AG08395 (cell line): ENCODE results near the gene USP47.
A peak's percentile ranks its signal among the peaks of the same experiment; 100 is the strongest.

Experiments
- DNase-seq: peaks from one replicate; pipeline ENCODE4 v3.0.0; 2012; ENCODE audit warnings: mixed read lengths, low spot score

The USP47 gene

DNA sequence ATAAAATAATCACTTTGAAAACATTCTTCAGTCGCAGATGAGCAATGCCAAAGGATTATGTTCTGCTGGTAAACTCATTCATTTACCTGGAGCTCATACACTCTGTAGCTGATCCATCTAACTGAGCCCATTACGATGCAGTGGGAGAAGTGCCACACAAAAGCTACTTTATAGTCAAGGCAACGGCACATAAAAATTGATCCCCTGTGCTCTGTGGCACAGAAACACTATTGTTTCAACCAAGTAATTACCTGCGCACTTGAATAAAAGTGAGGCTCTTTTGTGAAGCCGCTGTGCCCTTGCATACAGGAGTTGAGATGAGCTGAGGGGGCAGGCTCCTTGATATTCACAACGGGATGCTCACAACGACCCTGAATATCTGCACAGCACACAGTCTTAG is 159.4 kb downstream of the USP47 start:
- no peak for DNase-seq

DNA sequence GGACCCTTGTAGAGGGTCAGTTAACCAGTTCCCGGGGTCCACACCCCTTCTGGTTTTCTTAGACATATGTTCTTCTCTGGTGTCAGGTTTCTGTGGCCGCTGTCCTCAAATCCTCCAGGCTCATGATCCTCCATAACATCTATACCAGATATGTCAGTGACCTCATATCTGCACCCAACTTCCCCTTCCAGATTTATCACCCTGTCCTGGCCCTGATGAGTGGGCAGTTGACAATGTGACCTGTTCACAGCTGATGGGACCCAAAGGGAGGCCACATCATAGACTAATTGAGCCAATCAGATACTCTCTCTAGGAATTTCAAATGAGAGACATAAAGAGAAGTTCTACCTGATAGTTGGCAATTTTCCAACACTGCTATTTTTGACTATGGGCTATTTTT is 161.6 kb downstream of the USP47 start:
- no peak for DNase-seq

DNA sequence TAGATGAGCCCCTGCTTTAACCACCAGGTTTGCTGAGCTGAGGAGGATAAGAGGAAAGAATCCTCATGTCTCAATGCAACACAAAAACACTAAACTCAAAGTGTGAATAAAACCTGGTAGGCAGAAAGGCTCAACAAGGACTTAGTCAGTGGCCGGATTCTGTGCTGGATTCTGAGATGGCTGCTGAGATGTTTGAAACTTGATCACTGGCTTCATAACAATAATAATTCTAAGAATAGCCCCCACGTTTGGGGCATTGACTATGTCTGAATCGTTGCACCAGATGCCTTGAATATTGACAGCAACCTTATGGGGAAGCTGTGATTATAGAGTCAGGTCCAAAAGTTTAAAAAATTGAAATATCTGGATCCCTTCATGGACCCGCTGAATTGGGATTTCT is 162.0 kb downstream of the USP47 start:
- DNase-seq, result no peak

DNA sequence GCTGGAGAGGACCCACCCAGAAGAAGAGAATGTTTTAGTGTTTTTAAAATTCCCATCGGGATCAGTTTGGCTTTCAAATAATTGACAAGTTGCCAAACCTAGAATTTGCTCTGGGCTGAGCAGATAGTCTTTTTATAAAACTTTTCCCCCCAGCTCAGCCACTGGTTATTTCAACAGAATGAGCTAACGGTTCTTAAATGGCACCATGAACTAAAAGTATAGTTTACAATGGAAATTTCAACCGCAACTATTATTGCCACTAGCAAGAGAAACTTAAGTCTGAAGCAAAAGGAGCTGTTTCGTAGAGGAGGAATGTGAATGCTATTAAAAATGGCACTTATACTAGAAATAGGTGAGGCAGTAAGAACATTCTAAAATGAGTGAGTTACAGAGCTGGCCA is 163.3 kb downstream of the USP47 start:
- no peak for DNase-seq

DNA sequence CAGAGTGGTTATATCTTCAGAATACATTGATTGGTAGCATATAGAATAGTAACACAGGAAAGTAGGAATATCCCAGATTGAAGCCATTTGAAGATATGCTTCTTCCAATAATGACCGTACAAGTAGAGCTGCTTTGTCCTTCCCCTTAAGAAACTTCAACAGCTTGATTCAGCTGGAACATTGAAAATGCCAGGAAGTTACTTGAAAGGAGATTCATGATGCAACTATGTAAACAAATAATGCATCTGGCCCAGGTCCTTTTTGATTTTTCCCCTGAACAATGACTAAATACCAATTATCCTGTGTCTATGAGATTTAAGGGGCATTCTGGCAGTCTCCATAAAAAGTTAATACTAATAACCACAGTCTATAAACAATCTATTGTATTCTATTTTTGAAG is 163.7 kb downstream of the USP47 start:
- DNase-seq, result peak; percentile 46

DNA sequence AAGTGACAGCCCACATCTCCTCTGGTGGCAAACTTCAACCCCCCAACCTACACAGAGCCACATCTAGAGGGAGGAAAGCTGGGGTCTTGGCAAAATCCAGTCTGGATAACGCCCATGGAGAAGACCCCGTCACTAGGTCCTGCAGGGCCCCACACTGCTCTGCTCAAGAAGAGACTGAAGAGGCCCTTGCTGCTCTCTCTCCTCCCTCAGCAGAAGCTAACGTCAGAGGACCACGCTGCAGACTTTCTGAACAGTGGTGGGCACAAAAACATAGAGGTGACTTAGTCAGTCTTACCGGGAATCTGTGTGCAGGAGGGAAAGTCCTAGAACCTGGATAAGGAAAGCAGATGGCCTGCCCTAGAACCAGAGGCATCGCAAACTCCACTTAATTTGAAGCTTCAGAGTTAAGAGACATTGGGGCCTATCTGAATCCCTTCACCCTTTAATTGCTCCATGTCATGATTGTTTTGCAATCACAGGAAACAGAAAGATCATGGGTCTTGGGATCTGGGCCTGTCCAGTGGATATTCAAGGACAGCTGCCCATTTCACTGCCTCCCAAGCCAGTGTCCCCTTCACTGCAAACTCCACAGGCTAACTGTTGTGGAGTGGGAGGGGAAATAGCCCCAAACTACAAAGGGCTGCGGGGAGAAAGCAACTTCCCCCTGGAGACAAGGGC is 164.9 kb downstream of the USP47 start:
- DNase-seq, result no peak

DNA sequence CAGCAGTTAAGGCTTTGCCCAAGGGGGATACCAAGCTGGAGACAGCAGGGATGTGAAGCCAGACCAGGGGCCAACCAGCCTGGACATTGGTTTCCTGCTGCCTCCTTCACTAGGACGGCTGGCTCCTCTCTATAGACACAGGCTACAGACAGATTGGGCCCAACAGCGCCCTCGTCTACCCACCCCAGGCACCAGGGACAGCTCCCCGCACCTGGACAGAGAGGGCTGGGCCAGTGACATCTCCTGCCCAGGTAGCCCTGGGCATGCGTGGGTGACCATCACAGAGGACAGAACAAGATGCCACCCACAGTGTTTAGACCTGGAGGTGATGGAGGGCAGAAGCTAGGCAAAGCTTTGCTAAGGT is 165.4 kb downstream of the USP47 start:
- DNase-seq, result no peak

DNA sequence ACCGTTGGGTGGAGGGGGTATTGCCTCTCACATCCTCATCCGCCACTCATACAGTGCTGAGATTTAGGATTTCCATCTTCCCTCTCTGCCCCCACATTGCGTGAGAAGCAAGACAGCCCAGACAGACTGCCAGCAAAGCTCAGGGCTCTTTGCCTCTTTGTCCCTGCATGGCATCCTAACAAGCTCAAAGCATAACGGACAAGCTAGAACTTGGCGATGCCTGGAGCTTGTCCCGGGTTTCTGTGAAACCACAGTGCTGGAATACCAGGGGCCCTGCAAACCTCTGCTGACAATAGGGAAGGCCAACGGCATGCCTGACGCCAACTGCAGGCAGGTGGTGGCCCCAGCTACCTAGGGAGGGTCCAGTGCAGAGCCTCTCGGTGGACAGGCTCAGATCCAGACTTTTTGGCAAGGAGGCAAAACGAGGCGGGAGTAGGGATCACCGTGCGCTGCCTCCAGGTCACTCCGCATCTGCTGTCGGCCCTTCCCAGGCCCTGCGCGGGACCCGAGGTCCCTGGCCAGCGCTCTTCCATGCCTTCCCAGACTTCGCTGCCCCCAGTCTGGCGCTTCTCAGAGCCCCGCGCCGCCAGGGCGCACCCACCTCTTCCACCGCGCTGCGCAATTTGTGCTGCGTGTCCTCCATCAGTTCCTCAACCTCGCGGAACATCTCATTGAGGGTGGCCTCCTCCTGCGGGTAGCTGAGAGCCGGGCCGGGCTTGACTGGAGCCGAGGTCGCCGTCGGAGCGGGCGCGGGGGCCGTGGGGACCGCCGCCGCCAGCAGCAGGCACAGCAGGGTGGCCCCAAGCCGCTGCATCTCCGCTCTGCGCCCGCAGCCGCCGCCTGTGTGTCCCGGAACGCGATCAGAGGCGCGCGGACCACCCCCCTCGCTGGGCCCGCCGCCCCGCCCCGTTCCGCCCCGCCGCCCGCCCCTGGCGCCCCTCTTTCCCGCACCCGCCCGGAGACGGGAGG is 166.3 kb downstream of the USP47 start, which contains the start of gene DKK3:
DKK3 (minus strand) TSS at position 858 of the 969 bp plus-strand sequence; CDS start at position 814, 44 bp downstream.
- DNase-seq, result no peak
